Muscle layer of duodenum (tissue), 2 donors: ENCODE measurements around the gene B3GALT5.

ENCODE experiments used
- H3K27ac ChIP-seq: one replicate; pipeline ENCODE4 v1.7.0; 2013; ENCODE audit warnings: mild to moderate bottlenecking, low read length
- H3K27me3 ChIP-seq: one replicate; pipeline ENCODE4 v1.7.0; 2013; ENCODE audit warnings: low read depth, mild to moderate bottlenecking, control low read depth, low read length
- H3K36me3 ChIP-seq, 2 donors: one replicate each; pipeline ENCODE4 v1.7.0; 2013; ENCODE audit warnings: low read length in 2 of 2, control low read depth in 1 of 2, mild to moderate bottlenecking in 1 of 2; ENCODE audit not compliant: insufficient read depth in 2 of 2, control insufficient read depth in 1 of 2
- H3K4me1 ChIP-seq, 2 donors: one replicate each; pipeline ENCODE4 v1.7.0; 2013; ENCODE audit warnings: low read length in 2 of 2, mild to moderate bottlenecking in 2 of 2, control low read depth in 1 of 2, moderate library complexity in 1 of 2; ENCODE audit not compliant: insufficient read depth in 2 of 2, control insufficient read depth in 1 of 2
- H3K4me3 ChIP-seq, 2 donors: one replicate each; pipeline ENCODE4 v1.7.0; 2013; ENCODE audit warnings: low read length in 2 of 2, low read depth in 1 of 2, mild to moderate bottlenecking in 1 of 2
- H3K9me3 ChIP-seq, 2 donors: one replicate each; pipeline ENCODE4 v1.7.0; 2013; ENCODE audit warnings: low read length in 2 of 2, control low read depth in 1 of 2, mild to moderate bottlenecking in 1 of 2; ENCODE audit not compliant: control insufficient read depth in 1 of 2
- donor health status: healthy.

Gene B3GALT5

GRCh38 chr21:39649526-39649925 is 36.8 kb downstream of the B3GALT5 start:
- peaks cover 0 to 13% of the 10 kb centered on the region in 2 donors for H3K9me3 ChIP-seq
- H3K36me3 ChIP-seq = no peaks in the 10 kb centered on the region
- no peak overlapping the region for H3K4me3 ChIP-seq
- no peaks in the 10 kb centered on the region for H3K27me3 ChIP-seq
- H3K27ac ChIP-seq = no peak overlapping the region
- H3K4me1 ChIP-seq = no peaks in the 10 kb centered on the region

GRCh38 chr21:39650306-39650705 is 37.6 kb downstream of the B3GALT5 start:
- no peaks in the 10 kb centered on the region for H3K36me3 ChIP-seq
- H3K27me3 ChIP-seq = no peaks in the 10 kb centered on the region
- H3K4me1 ChIP-seq = no peaks in the 10 kb centered on the region
- peaks cover 0 to 13% of the 10 kb centered on the region in 2 donors for H3K9me3 ChIP-seq
- H3K27ac ChIP-seq = no peak overlapping the region
- no peak overlapping the region for H3K4me3 ChIP-seq

GRCh38 chr21:39650801-39651200 is 38.1 kb downstream of the B3GALT5 start:
- Histone ChIP-seq H3K27me3 (no peaks in the 10 kb centered on the region), H3K27ac (no peak overlapping the region), H3K36me3 (no peaks in the 10 kb centered on the region), H3K4me3 (no peak overlapping the region), H3K9me3 (peaks cover 0 to 13% of the 10 kb centered on the region in 2 donors), H3K4me1 (no peaks in the 10 kb centered on the region)

- Histone ChIP-seq H3K27me3 (no peaks in the 10 kb centered on the region), H3K36me3 (no peaks in the 10 kb centered on the region), H3K27ac (no peak overlapping the region), H3K4me1 (no peaks in the 10 kb centered on the region), H3K4me3 (no peak overlapping the region), H3K9me3 (peaks cover 0 to 13% of the 10 kb centered on the region in 2 donors)
Measured at GRCh38 chr21:39651206-39651605, 38.5 kb downstream of the B3GALT5 start.

- peaks cover 0 to 13% of the 10 kb centered on the region in 2 donors for H3K9me3 ChIP-seq
- no peaks in the 10 kb centered on the region for H3K27me3 ChIP-seq
- H3K27ac ChIP-seq = peak overlapping the region; percentile 14
- H3K36me3 ChIP-seq = no peaks in the 10 kb centered on the region
- peaks cover 3 to 6% of the 10 kb centered on the region in 2 donors for H3K4me1 ChIP-seq
- H3K4me3 ChIP-seq = no peak overlapping the region
Measured at GRCh38 chr21:39654951-39655350, 42.2 kb downstream of the B3GALT5 start.

- peaks cover 10% of the 10 kb centered on the region in 2 donors for H3K4me1 ChIP-seq
- peaks cover 0 to 13% of the 10 kb centered on the region in 2 donors for H3K9me3 ChIP-seq
- H3K27me3 ChIP-seq = no peaks in the 10 kb centered on the region
- no peak overlapping the region for H3K4me3 ChIP-seq
- no peaks in the 10 kb centered on the region for H3K36me3 ChIP-seq
- H3K27ac ChIP-seq = peak overlapping the region; percentile 14
Measured at GRCh38 chr21:39655589-39655988, 42.8 kb downstream of the B3GALT5 start.

GRCh38 chr21:39656209-39656608 is 43.5 kb downstream of the B3GALT5 start:
- no peaks in the 10 kb centered on the region for H3K36me3 ChIP-seq
- no peak overlapping the region for H3K27ac ChIP-seq

GRCh38 chr21:39657091-39657689 is 44.5 kb downstream of the B3GALT5 start:
- no peaks in the 10 kb centered on the region for H3K27me3 ChIP-seq
- H3K4me1 ChIP-seq = peaks cover 10 to 11% of the 10 kb centered on the region in 2 donors
- H3K9me3 ChIP-seq = peaks cover 0 to 13% of the 10 kb centered on the region in 2 donors
- H3K4me3 ChIP-seq = no peak overlapping the region
- no peaks in the 10 kb centered on the region for H3K36me3 ChIP-seq
- H3K27ac ChIP-seq = no peak overlapping the region

More at GRCh38 chr21:39656209-39656608, 43.5 kb downstream of the B3GALT5 start:
- H3K4me3 ChIP-seq = no peak overlapping the region
- peaks cover 10 to 11% of the 10 kb centered on the region in 2 donors for H3K4me1 ChIP-seq
- peaks cover 0 to 13% of the 10 kb centered on the region in 2 donors for H3K9me3 ChIP-seq
- no peaks in the 10 kb centered on the region for H3K27me3 ChIP-seq

- peaks cover 0 to 10% of the 10 kb centered on the region in 2 donors for H3K9me3 ChIP-seq
- H3K27ac ChIP-seq = no peak overlapping the region
Measured at GRCh38 chr21:39658066-39658465, 45.3 kb downstream of the B3GALT5 start.

GRCh38 chr21:39659070-39659815 is 46.5 kb downstream of the B3GALT5 start:
- no peaks in the 10 kb centered on the region for H3K9me3 ChIP-seq
- peaks cover 10 to 11% of the 10 kb centered on the region in 2 donors for H3K4me1 ChIP-seq
- no peak overlapping the region for H3K27ac ChIP-seq
- H3K36me3 ChIP-seq = no peaks in the 10 kb centered on the region
- H3K27me3 ChIP-seq = no peaks in the 10 kb centered on the region
- H3K4me3 ChIP-seq = no peak overlapping the region

More at GRCh38 chr21:39658066-39658465, 45.3 kb downstream of the B3GALT5 start:
- no peaks in the 10 kb centered on the region for H3K27me3 ChIP-seq
- no peak overlapping the region for H3K4me3 ChIP-seq
- no peaks in the 10 kb centered on the region for H3K36me3 ChIP-seq
- peaks cover 10 to 11% of the 10 kb centered on the region in 2 donors for H3K4me1 ChIP-seq

GRCh38 chr21:39660191-39660980 is 47.6 kb downstream of the B3GALT5 start:
- Histone ChIP-seq H3K36me3 (no peaks in the 10 kb centered on the region), H3K9me3 (no peaks in the 10 kb centered on the region), H3K4me3 (peak overlapping the region; percentile 17 to 33), H3K27me3 (no peaks in the 10 kb centered on the region), H3K4me1 (peaks cover 10 to 11% of the 10 kb centered on the region in 2 donors), H3K27ac (no peak overlapping the region)
